ENCODE measurements around the gene TCEA3. TPM values are rescaled to one million over a fixed set of nuclear protein-coding genes. Genes with fewer than 3 reads are reported as not detected.

Gene TCEA3
- 4.9 and 5.5 TPM in 2 replicates for total RNA-seq

GRCh38 chr1:23424293-23425192, at the start of gene TCEA3:
Gene TCEA3, minus strand, starts transcription at chr1:23424748. Its CDS starts 115 bp downstream, at chr1:23424633.
- intact Hi-C loops (cut with micrococcal nuclease), result loop anchor here (5.0 to 10.0 kb wide), 2 partner anchors 82 to 100 kb away; partner anchors contain the start of gene HNRNPR

GRCh38 chr1:23473037-23473800, 48.7 kb upstream of the TCEA3 start:
- intact Hi-C loops (cut with micrococcal nuclease), result no loop called here

GRCh38 chr1:23472351-23473036, 47.9 kb upstream of the TCEA3 start:
- intact Hi-C loops (cut with micrococcal nuclease), result no loop called here

- intact Hi-C loops (cut with micrococcal nuclease), result no loop called here
These were observed 47.0 kb upstream of the TCEA3 start for GRCh38 chr1:23471473-23472075.

- intact Hi-C loops (cut with micrococcal nuclease), result no loop called here
These were observed 45.9 kb upstream of the TCEA3 start for GRCh38 chr1:23470282-23471070.

GRCh38 chr1:23469372-23469982, 44.9 kb upstream of the TCEA3 start:
- intact Hi-C loops (cut with micrococcal nuclease), result no loop called here

GRCh38 chr1:23466423-23466989, 42.0 kb upstream of the TCEA3 start:
- intact Hi-C loops (cut with micrococcal nuclease), result no loop called here

- intact Hi-C loops (cut with micrococcal nuclease), result no loop called here
These were observed 38.7 kb upstream of the TCEA3 start for GRCh38 chr1:23463286-23463685.

- intact Hi-C loops (cut with micrococcal nuclease), result no loop called here
These were observed 38.2 kb upstream of the TCEA3 start for GRCh38 chr1:23462766-23463165.

- intact Hi-C loops (cut with micrococcal nuclease), result no loop called here
These were observed 36.5 kb upstream of the TCEA3 start for GRCh38 chr1:23461050-23461449.

GRCh38 chr1:23460519-23460918, 36.0 kb upstream of the TCEA3 start:
- intact Hi-C loops (cut with micrococcal nuclease), result no loop called here

- intact Hi-C loops (cut with micrococcal nuclease), result no loop called here
These were observed 34.8 kb upstream of the TCEA3 start for GRCh38 chr1:23459338-23459757.

GRCh38 chr1:23456226-23456625, 31.7 kb upstream of the TCEA3 start:
- intact Hi-C loops (cut with micrococcal nuclease), result no loop called here

- intact Hi-C loops (cut with micrococcal nuclease), result no loop called here
These were observed 29.0 kb upstream of the TCEA3 start for GRCh38 chr1:23453455-23454000.

GRCh38 chr1:23452011-23452411, 27.5 kb upstream of the TCEA3 start:
- intact Hi-C loops (cut with micrococcal nuclease), result no loop called here

- intact Hi-C loops (cut with micrococcal nuclease), result no loop called here
These were observed 26.9 kb upstream of the TCEA3 start for GRCh38 chr1:23451441-23451840.

- intact Hi-C loops (cut with micrococcal nuclease), result no loop called here
These were observed 26.3 kb upstream of the TCEA3 start for GRCh38 chr1:23450894-23451293.

- intact Hi-C loops (cut with micrococcal nuclease), result no loop called here
These were observed 25.4 kb upstream of the TCEA3 start for GRCh38 chr1:23449958-23450357.

- intact Hi-C loops (cut with micrococcal nuclease), result no loop called here
These were observed 24.8 kb upstream of the TCEA3 start for GRCh38 chr1:23449306-23449705.
